GM13977 (cell line): ENCODE measurements around the gene SLC2A5.

Source experiments
- DNase-seq: peaks from one replicate; pipeline ENCODE4 v3.0.0; 2012; ENCODE audit warnings: low spot score
- in situ Hi-C: fragments of 300-500 bp; cut with MboI; formaldehyde crosslinking; loops from one replicate; pipeline ENCODE4 v1.12.0; 2022; ENCODE audit warnings: low sequenced_read_pairs, low pct_unique_long_range_greater_than_20kb, mixed read lengths, inconsistent platforms; ENCODE audit not compliant: unreplicated experiment
- TF ChIP-seq, protein P1 (sequence below): IDR thresholded peaks from 2 replicates; pipeline ENCODE4 v1.5.1; 2012; ENCODE audit warnings: mild to moderate bottlenecking, control low read depth; ENCODE audit not compliant: insufficient read depth; ENCODE audit errors: extremely low read depth, missing control alignments

SLC2A5 gene

DNA sequence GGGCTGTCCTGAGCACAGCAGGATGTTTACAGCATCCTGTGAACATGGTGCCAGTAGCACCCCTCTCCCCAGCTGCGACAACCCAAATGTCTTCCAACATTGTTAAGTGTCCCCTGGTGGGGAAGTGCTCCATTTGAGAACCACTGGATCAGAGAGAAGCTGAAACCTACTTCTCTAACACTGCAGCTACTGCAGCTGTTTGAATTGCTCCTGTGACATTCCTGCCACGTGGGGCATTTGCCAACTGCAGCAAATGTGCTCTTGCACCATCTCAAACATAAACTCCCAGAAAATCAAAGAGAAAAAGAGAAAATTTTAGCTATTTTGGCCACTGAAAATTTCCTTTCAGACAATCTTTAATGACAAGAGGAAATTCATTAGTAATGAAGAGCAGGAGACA lies 11.0 kb downstream of the SLC2A5 start:
- in situ Hi-C loops = no loop called here
- DNase-seq = no peak
- TF ChIP-seq, protein P1, sequence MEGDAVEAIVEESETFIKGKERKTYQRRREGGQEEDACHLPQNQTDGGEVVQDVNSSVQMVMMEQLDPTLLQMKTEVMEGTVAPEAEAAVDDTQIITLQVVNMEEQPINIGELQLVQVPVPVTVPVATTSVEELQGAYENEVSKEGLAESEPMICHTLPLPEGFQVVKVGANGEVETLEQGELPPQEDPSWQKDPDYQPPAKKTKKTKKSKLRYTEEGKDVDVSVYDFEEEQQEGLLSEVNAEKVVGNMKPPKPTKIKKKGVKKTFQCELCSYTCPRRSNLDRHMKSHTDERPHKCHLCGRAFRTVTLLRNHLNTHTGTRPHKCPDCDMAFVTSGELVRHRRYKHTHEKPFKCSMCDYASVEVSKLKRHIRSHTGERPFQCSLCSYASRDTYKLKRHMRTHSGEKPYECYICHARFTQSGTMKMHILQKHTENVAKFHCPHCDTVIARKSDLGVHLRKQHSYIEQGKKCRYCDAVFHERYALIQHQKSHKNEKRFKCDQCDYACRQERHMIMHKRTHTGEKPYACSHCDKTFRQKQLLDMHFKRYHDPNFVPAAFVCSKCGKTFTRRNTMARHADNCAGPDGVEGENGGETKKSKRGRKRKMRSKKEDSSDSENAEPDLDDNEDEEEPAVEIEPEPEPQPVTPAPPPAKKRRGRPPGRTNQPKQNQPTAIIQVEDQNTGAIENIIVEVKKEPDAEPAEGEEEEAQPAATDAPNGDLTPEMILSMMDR = no peak

DNA sequence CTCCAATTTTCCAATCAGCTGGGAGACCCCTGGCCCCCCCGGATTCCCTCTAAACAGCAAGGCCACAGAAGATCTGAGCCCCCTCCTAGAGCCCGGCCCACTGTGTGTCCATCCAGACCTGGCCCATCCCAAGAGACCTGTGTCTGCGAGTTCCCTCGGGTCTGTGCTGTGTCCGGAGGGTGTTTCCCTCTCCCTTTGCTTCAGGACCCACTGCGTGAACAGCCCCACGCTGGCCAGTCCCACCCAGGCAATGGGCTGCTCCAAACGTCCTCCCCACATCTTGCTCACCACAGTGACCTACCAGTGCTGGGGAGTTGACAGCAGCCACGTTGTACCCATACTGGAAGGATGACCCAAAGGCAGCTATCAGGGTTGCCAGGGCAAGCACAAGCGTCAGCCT lies 11.6 kb downstream of the SLC2A5 start:
- DNase-seq = no peak
- TF ChIP-seq, protein P1 = no peak
- in situ Hi-C loops = no loop called here

- TF ChIP-seq, protein P1 = no peak
- DNase-seq = no peak
- in situ Hi-C loops = no loop called here
These were observed 17.0 kb downstream of the SLC2A5 start for GRCh38 chr1:9052272-9053049.

DNA sequence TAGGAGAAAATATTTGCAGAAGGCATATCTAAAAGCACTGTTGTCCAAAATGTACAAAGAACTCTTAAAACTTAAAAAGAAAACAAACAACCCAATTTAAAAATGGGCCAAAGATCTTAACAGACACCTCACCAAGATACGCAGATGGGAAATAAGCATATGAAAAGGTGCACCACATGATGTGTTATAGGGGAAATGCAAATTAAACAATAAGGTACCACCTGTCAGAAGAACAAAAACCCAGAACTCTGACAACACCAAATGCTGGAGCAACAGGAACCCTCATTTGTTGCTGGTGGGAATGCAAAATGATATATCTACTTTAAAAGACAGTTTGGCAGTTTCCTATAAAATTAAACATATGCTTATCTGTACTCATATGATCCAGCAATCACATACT lies 18.1 kb downstream of the SLC2A5 start:
- in situ Hi-C loops = no loop called here
- no peak for DNase-seq
- TF ChIP-seq, protein P1 = no peak

DNA sequence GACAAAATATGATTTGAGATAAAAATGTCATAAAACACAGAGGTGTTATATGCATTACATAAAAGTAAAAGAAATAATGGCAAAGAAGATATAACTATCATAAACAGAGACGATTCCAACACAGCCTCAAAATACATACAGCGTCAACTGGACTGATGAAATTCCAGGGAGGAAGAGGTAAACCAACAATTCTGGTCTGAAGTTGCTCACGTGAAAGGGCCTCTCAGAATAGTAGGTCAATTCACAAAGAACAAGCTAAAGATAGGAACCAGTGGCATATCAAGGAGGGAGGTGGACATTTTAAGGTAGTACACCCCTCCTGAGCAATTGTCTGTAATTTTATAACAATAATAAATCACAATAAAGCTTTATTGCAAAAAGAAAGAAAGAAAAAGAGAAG lies 18.6 kb downstream of the SLC2A5 start:
- in situ Hi-C loops = no loop called here
- TF ChIP-seq, protein P1 = no peak
- no peak for DNase-seq

DNA sequence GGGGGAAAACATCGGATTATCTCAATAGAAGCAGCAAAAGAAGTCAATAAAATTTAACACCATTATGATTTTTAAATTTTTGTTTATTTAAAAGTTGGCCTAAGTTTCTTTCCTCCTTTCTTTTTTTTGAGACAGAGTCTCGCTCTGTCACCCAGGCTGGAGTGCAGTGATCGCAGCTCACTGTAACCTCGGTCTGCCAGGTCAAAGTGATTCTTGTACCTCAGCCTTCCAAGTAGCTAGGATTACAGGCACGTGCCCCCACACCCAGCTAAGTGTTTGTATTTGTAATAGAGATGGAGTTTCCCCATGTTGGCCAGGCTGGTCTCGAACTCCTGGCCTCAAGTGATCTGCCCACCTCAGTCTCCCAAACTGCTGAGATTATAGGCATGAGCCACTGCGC lies 20.9 kb downstream of the SLC2A5 start:
- in situ Hi-C loops = no loop called here
- DNase-seq = no peak
- TF ChIP-seq, protein P1 = no peak
